HL-60 (cell line): Measurements from ENCODE around the gene PPHLN1.

Source experiments
- GABPA ChIP-seq: IDR thresholded peaks from 2 replicates; pipeline ENCODE4 v1.6.1; 2012; ENCODE audit warnings: low read depth
- REST ChIP-seq: IDR thresholded peaks from 2 replicates; pipeline ENCODE4 v1.6.1; 2012; ENCODE audit warnings: low read depth; ENCODE audit not compliant: insufficient replicate concordance

DNA sequence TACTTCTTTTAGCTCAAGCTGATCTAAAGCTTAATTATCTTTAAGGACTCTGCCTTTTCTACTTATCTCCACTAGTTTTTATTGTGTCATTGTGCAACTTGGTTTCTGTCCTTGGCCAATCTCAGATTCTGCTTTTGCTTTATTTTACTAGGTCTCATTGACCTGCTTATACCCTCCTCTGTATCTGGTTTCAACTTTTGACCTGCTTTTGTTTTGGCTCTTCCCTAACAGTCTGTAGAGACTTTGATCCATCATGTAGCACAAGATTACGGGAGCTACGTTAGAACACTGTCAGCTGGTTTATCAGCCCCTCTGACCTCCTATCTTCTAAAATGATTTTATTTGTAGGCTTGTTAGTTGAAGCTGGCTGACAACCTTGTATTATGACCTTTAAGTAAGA, 43.7 kb upstream of the PPHLN1 start:
- TF ChIP-seq GABPA (no peak), REST (no peak)
